OCI-LY7 (cell line): ENCODE measurements around the gene STING1.

Source experiments
- CTCF ChIP-seq: fragments of 200-600 bp; sonication (generic); conservative IDR thresholded peaks from 2 replicates; pipeline ENCODE4 v1.5.1; 2014; ENCODE audit warnings: mild to moderate bottlenecking, antibody characterized with exemption, low read length, moderate library complexity, mixed read lengths
- EZH2phosphoT487 ChIP-seq: fragments of 200-600 bp; sonication (generic); IDR thresholded peaks from 2 replicates; pipeline ENCODE4 v1.6.1; 2018; ENCODE audit warnings: low read depth, borderline replicate concordance, mild to moderate bottlenecking, mixed run types, antibody characterized with exemption, low read length, moderate library complexity, mixed read lengths

- no peak for TF ChIP-seq CTCF
- TF ChIP-seq EZH2phosphoT487, result no peak
Measured at GRCh38 chr5:139457241-139457640, 25.3 kb downstream of the STING1 start.
